OCI-M2 (cell line): Measurements from ENCODE around the gene WDR64.

Experiments used
- DNase-seq: peaks from one replicate; lab custom pipeline; 2025; ENCODE audit not compliant: unreplicated experiment; lab: John Stamatoyannopoulos, UW

Gene WDR64

DNA sequence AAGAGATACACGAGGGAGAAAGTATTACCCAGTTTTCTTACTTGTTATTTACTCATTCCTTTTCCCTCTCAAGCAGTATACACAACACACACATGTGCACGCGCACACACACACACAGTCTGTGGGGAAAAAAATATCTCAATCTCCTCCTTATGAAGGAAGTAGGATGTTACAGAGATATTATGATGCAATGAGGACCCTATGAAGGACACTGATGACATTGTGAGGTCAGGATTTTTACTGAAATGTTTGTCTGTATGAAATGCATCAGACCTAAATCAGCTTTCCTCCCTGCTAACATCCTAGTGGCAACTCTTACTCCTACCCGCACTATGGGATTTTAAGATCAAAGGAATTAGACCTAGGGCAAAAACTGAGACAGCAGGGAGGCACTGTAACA is at the start of gene WDR64:
WDR64 (plus strand) TSS at position 270 of the 400 bp plus-strand sequence. CDS start 204 bp downstream, outside the sequence.
- DNase-seq: no peak

DNA sequence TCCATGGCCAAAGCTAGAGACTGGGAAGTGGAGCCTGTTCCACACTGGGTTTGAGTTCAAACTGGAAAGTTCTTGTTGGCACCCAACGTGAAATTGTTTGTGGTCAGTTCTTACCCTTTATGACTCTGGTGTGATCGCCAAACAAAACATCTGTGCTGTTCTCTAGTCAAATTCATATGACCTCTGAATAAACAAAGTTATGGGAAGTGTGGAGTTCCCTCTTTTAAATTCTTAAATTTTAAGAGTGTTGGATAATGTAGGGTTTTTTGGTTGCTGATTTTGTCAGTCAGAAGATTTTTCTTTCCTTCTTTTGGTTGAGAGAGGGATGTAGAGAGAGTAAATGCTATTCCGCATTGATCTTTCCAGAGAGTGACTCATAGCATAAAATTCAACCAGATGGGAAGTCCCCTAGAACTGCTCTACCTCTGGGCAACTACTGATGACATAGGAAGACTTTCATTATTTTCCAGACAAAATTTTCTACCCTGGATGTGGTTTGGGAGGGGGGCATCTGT is 48.3 kb upstream of the WDR64 start:
- no peak for DNase-seq

DNA sequence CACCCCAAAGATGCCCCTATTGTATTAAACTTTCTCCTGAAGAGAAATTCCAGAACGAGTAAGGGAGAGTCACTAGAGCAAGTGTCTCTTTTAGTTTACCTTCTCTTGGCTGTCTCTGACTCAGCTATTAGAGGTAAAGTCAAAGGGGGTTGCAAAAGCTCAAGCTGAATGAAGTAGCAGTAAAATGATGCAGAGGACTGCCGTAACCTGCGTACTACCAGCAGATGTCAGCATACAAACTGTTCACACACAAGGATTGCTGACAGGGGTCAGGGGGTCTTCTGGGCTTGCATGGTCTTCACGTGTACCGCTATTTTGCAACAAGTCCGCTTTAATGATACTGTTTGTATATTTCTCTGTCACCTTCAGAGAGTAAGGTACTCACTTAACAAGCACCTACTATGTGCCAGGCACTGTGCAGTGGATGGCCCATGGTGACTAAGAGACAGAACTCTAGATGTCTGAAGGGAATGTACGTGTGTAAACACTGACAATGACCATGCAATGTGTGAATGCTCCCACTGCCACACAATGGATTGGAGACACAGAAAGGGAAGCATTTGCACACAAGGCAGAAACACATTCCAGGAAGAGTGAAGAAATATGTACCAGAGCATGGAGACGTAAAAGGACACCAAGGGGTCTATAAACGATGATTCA is 46.8 kb upstream of the WDR64 start:
- DNase-seq: no peak

DNA sequence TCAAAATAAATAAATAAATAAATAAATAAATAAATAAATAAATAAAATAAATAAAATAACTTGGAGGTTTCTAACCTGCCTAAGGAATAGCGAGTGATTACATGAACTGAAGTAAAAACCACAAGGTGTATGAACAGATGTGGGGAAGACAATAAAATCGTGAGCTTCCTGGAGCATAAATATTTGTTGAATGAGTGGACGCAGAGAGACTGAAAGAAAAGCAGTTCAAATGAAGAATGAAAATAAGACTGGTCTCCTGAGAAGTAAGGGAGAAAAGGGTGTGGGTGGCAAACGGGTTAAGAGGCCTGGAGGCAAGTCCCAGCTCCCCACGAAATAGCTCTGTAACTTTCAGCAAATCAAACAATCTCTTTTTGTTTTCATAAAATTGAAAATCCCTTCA is 45.5 kb upstream of the WDR64 start:
- DNase-seq: no peak

DNA sequence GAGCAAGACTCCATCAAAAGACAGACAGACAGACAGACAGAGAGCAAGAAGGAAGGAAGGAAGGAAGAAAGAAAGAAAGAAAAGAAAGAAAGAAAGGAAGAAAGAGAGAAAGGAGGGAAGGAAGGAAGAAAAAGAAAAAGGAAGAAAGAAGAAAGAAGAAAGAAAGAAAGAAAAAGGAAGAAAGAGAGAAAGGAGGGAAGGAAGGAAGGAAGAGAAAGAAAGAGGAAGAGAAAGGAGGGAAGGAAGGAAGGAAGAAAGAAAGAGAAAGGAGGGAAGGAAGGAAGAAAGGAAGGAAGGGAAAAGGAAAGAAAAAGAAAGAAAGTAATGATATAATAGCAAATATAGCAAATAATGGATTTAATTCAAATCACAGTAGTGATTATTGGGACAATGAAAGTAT is 44.6 kb upstream of the WDR64 start:
- DNase-seq: no peak

DNA sequence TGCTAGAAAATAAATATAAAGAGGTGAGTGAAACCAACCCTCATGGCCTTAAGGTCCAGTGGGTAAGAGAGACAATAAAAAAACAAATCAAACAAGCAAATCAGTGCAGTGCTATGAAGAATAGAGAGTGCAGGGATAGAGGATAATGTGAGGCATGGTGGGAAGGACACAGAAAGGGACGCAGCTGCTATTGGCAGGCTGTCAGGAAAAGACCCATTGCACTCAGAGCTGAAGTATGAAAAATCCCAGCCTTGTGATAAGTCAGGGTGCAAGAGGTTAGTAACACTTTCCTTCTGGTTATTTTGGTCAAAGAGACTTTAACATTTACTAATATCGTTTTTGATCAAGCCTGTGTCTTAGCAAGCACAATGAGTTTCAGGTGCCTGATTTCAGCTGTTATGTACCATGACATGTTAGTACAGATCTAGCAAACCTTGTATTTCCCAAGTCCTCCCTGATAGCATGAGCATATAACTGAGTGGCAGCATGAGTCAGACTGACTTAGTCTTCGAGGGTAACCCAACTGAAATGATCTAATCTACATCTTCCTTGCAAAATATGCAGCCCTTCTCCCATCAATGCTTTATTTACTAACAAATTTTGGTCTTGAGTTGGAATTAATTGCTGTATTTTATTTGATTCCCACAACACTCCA is 43.6 kb upstream of the WDR64 start:
- no peak for DNase-seq

DNA sequence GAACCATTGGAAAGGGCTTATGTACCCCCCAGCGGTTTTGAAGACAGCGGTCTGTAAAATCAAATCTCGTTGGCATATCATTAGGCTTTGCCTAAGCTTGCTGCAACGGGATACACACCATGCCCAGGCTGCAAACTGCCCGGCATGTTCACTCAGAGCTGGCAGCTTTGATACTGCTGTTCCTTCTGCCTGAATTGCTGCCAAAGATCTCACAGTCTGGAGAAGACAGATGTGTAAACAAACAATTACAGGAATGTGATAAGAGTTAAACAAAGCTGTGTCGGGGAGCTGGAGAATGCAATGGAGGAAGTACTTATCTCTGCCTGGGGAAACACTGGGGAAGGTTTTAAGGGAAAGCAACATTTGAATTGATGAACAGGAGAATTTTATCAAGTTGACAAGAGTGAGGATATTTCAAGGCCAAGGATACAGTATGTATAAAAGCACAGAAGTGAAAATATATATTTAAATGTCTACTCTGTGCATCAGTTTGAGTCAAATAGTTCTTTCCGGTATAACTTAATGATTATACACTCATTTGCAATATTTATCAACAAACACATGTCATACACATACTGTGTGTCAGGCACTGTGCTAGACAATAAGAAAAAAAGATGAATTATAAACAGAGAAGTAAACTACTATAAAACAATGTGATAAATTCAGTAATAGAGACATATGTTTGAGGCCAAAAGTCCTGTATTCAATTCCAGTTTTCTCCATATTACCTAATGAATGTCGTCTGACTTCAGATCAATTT is 41.8 kb upstream of the WDR64 start:
- no peak for DNase-seq

DNA sequence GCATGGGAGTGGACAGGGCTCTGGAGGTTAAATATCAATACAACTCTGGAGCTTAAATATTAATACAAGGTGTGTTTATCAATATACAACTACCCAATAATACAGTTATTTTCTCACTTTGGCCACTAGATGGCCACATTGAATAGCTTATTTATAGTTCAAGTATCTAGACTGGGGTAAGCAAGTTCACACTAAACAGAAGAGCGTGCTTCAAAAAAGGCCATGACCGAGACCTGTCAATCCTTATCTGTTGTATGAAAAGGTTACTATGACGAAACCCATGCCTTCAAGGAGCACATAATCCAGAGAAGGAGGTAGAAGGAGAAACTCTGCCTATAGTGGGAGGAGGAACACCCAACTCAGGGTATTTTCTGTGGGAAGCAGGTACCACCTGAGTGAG is 41.0 kb upstream of the WDR64 start:
- no peak for DNase-seq

DNA sequence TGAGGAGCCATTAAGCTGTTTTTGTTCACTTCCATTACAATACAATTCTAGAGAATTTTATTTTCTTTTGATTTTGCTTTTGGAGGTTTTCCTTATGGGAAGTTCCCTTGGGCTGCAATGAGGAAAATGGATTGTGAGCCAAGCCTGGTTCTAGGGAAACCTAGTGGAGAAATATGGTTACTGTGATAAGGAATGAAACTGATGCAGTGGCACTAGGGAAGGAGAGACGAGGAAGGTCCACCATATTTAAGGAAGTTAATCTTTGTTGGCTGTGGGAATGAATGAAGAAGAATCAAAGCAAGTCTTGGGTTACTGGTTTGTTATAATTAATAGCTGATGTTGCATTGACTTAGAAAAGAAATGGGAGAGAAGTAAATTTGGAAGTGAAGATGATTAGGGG is 40.3 kb upstream of the WDR64 start:
- no peak for DNase-seq

DNA sequence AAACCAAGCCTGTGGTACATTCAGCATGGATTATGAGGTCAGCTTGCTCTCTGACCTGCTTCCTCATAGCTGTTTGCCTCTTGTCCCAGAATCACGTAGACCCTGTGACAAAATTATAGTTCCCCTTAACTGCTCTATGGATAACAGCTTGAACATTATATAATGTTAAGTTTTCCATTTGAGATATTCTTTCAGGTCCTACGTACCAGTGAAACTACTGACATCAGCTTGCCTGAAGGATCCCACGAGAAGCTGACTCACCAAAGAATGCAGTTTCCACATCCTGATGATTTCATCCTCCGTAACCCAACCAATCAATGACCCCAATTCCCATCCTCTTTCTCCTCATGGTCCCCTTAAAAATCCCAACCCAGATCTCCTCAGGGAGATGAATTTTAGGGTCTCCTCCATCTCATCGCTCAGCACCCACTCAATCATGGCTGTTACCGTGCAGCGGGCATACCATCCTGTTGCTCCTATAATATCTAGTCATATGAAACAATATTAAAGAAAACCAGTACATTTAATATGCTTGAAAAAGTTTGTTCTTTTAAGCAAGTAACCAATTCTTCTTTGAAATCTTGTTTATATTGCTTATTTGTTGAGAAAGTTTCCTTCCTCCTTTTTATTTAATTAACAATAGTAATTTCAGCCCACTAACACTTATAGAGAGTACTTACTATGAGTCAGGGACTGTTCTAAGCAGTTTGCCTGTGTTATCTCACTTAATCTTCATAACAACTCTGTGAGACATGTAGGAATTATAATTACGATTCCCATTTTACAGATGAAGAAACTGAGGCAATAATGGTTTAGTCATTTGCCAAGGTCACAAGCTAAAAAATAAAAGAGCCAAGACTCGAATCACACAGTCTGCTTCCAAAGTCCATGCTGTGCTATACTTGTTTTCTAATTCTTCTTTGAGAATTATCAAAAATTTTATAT is 39.3 kb upstream of the WDR64 start:
- no peak for DNase-seq

DNA sequence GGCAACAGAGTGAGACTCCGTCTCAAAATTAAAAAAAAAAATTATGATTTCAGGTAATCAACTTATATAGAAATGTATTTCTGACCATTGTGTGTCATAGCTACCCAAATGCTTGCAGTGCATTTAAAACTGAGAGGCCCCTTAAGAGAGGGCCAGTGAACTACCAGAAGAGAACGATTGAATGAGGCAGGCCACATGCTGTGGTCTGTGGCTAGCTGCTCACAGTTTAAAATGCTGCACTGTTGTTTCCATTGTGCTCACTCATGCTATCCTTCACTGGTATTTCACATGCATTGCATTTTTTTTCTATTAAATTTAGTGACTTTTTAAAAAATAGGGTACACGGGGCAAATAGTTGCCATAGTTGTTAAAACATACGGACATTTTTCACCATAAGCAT is 37.9 kb upstream of the WDR64 start:
- no peak for DNase-seq

DNA sequence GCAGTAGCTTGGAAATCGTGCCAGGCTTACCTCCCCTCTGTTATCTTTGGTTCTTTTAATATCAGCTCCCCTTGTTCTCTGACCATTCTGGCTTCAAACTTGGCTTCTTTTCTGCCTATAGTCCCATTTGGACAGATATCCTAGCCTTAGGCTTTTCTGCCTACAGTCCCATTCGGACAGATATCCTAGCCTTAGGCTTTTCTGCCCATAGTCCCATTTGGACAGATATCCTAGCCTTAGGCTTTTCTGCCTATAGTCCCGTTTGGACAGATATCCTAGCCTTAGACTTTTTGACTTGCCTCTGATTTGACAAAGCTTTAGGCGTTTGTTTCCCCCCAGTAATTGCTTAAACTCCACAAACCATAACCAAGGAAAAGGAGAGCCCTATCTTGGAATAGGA is 37.5 kb upstream of the WDR64 start:
- no peak for DNase-seq

DNA sequence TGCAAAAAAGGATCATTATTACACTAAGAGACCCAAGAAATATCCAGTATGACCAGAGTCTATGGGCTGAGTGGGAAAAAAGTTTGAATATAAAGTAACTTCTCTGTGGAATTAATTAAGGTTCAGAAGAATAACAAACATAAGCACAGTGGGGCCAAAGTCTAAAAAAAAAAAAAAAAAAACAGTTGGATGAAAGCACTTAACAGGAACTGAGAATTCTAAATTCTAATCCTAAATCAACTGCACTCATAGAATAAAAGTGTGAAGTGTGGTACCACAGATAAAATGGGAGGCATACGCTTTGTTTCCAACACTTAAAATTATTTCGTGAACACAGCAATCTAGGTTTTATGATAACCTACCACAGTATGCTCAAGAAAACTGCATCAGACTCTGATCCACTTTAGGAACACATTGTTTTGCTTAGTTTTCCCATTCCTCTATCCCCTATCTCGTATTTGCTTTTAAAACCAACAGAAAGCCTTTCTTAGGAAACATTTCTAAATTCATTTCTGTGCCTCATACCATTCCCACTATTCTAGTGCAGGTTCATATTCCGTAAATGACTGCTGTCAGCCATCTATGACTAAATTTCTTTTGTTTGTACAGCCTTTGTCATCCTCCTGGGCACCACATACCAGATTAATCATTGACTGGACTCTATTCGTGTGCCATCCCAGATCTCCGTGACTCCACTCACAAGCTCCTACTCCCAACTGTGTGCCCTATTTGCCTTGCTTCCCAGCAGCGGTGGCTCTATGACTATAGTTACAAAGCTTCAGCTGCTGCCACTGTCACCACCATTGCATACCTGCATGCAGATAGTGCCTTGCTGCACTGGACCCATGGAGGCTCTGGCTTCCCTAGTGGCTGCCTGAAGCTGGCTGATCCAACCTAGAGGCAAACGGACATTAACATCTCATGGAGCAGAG is 36.8 kb upstream of the WDR64 start:
- no peak for DNase-seq

DNA sequence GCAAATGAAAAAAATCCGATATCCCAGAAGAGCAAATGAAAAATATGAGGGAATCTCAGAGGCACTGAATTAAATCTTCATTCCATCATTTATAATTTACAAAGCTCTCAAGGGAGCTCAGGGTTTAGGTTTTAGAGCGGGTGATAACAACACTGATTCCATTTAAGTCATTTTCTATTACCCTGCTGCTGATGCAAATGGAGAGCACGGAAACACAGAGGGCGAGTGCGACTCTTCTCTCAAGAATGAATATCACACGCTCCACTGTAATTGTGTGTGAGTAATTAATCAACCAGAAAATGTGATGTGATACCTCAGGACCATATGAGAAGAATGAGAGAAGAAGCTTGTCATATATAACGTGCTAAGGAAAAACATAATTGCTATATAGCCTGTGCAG is 34.7 kb upstream of the WDR64 start:
- DNase-seq: no peak

DNA sequence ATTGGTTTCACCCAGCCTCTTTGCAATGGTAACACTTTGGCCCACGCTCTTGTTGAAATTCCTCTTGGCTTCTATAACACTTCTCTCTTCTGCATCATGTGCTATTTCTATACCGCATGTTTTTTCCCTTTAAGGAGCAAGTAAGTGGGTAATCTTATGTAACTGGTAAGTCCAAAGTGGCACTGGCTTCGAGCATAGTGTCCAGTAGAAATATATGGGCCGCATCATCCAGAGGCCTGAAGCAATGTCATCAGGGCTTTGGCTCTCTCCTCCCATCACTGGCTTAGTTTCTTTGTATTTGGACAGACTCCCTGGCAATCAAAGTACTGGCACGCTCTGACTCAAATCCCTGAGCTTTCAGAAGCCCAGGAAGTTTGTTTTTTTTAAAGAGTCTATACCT is 29.4 kb upstream of the WDR64 start:
- DNase-seq: no peak

DNA sequence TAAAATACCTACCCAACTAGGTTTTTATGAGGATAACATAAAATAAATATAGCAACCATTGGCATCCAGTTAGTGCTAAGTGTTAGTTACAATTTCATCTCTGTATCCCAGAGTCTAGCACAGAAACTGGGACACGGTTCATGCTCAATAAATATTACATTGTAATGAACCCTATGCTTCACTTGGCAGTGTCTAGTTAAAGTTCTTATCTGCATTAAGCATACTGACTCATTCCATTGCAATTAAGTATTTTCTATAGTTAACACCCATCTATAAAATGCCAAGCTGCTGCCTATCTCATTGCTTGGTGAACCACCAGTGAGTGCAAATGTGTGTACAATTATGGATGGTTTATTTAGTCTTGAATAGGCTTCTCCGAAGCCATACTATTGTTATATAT is 27.1 kb upstream of the WDR64 start:
- DNase-seq: no peak

DNA sequence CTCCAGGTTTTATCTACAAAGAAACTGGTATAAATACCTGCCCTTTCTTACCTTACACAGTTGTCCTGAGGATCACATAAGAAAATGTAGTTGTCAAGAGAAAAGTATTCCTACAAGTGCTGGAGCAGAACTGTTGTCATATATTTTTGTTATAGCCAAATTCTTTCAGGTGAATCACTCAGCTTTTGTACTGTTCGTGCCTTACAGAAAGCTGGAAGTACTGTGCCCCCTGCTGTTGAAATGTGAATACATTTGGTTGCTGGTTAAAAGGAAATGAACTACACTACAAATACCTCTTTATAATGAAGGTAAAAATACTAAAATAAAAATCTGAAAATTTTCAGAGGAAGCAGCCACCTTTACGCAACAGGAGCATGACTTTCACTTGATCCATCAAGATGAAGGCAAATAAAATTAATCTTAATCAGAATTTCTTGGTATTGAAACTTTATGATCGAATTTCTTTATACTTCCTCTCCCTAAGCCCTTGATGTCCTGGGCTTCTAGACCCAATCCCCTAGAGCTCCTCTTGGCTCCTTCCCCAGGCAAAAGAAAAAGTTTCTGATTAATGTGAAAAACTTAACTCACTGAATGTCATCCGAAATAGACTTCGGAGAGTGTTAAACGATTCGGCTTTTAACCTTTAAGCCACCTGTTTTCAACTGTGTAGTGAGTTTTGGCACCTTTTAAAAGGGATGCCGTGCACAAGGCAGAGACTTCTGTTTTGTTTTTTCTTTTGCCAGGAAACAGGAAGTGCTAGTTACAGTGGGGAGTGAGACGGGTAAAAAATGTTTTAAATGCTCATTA is 24.4 kb upstream of the WDR64 start:
- no peak for DNase-seq

DNA sequence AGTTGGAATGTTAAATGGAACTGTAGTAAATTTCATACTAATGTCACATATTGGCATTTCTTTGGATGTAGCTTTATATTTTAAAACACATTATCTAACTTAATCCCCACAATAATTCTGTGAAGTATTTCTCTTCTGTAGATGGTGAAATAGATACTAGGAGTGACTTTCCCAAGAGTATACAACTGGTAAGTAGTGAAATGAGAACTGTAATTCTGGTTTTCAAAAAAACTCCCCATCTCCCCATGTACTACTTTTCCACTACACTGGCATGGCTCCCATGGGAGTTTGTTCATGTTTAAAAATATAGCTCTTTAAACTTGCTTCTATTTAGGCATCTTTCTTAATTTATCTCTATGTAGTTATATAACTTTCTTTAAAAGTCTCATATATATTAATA is 22.1 kb upstream of the WDR64 start:
- DNase-seq: no peak

DNA sequence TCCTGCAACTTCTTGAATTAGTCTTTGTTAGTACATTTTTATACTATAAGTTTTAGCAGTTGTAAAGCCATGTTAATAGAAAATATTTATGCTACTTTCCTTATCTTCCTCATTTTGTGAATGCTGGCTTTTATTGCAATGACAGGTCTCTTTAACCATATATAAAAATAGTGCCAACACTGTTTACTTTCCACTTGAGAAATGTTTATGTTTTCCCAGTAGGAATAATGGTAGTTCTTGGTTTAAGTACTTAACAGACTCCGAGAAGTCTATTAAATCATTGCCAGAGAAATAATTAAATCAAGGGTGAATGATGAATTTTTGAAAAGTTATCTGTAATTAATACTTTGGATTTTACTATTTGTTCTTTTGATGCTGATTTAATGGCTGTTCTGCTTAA is 21.6 kb upstream of the WDR64 start:
- DNase-seq: no peak
